GM19395 (cell line): ENCODE results near the gene GRID1.

Source experiments
- ATAC-seq: cut with Tn5 transposase; IDR thresholded peaks from one replicate; pipeline ENCODE4 v1.9.1; 2021; ENCODE audit warnings: mild to moderate bottlenecking, moderate library complexity; ENCODE audit not compliant: unreplicated experiment

Gene GRID1

GRCh38 chr10:86234541-86235270 lies 131.9 kb downstream of the GRID1 start:
- ATAC-seq: no peak

GRCh38 chr10:86234107-86234506 lies 132.5 kb downstream of the GRID1 start:
- no peak for ATAC-seq

- no peak for ATAC-seq
These were observed 133.5 kb downstream of the GRID1 start for GRCh38 chr10:86233131-86233530.

- no peak for ATAC-seq
These were observed 134.0 kb downstream of the GRID1 start for GRCh38 chr10:86232644-86233043.

GRCh38 chr10:86231796-86232560 lies 134.6 kb downstream of the GRID1 start:
- no peak for ATAC-seq

GRCh38 chr10:86230557-86231180 lies 135.9 kb downstream of the GRID1 start:
- ATAC-seq: no peak

GRCh38 chr10:86229811-86230556 lies 136.6 kb downstream of the GRID1 start:
- ATAC-seq: no peak

GRCh38 chr10:86229376-86229775 lies 137.2 kb downstream of the GRID1 start:
- no peak for ATAC-seq

- no peak for ATAC-seq
These were observed 138.9 kb downstream of the GRID1 start for GRCh38 chr10:86227501-86228258.

GRCh38 chr10:86226781-86227201 lies 139.8 kb downstream of the GRID1 start:
- ATAC-seq: no peak

- no peak for ATAC-seq
These were observed 140.6 kb downstream of the GRID1 start for GRCh38 chr10:86226016-86226415.

GRCh38 chr10:86225103-86225782 lies 141.4 kb downstream of the GRID1 start:
- no peak for ATAC-seq

GRCh38 chr10:86224354-86225102 lies 142.1 kb downstream of the GRID1 start:
- no peak for ATAC-seq

GRCh38 chr10:86223256-86223655 lies 143.3 kb downstream of the GRID1 start:
- no peak for ATAC-seq

GRCh38 chr10:86222687-86223086 lies 143.9 kb downstream of the GRID1 start:
- ATAC-seq: no peak

GRCh38 chr10:86222336-86222650 lies 144.3 kb downstream of the GRID1 start:
- no peak for ATAC-seq

GRCh38 chr10:86221442-86222335 lies 144.9 kb downstream of the GRID1 start:
- ATAC-seq: no peak

GRCh38 chr10:86220626-86221025 lies 146.0 kb downstream of the GRID1 start:
- ATAC-seq: no peak
